CD4-positive, alpha-beta T cell treated with Interleukin-17A for 1 hour (primary cell): ENCODE measurements around the gene PSME3IP1.

Experiments
- DNase-seq: peaks from one replicate; pipeline ENCODE4 v3.0.0-alpha.2; 2020

Gene PSME3IP1

GRCh38 chr16:57166951-57167350 lies 18.9 kb downstream of the PSME3IP1 start:
- no peak for DNase-seq

- no peak for DNase-seq
These were observed 19.4 kb downstream of the PSME3IP1 start for GRCh38 chr16:57166451-57166850.

GRCh38 chr16:57165938-57166337 lies 19.9 kb downstream of the PSME3IP1 start:
- no peak for DNase-seq

- no peak for DNase-seq
These were observed 20.4 kb downstream of the PSME3IP1 start for GRCh38 chr16:57165483-57165882.

- no peak for DNase-seq
These were observed 22.0 kb downstream of the PSME3IP1 start for GRCh38 chr16:57163842-57164241.

GRCh38 chr16:57159447-57159846 lies 26.4 kb downstream of the PSME3IP1 start:
- no peak for DNase-seq

- DNase-seq, result no peak
These were observed 28.3 kb downstream of the PSME3IP1 start for GRCh38 chr16:57157533-57157932.

GRCh38 chr16:57156351-57156703 lies 29.5 kb downstream of the PSME3IP1 start:
- no peak for DNase-seq

- DNase-seq, result no peak
These were observed 30.0 kb downstream of the PSME3IP1 start for GRCh38 chr16:57155702-57156350.

- no peak for DNase-seq
These were observed 32.0 kb downstream of the PSME3IP1 start for GRCh38 chr16:57153841-57154240.

GRCh38 chr16:57152096-57153093 lies 33.4 kb downstream of the PSME3IP1 start:
- DNase-seq, result no peak

GRCh38 chr16:57151369-57151768 lies 34.5 kb downstream of the PSME3IP1 start:
- DNase-seq, result no peak

GRCh38 chr16:57150682-57151330 lies 35.0 kb downstream of the PSME3IP1 start:
- DNase-seq, result no peak

- DNase-seq, result no peak
These were observed 36.4 kb downstream of the PSME3IP1 start for GRCh38 chr16:57149391-57149790.

GRCh38 chr16:57148481-57148880 lies 37.4 kb downstream of the PSME3IP1 start:
- no peak for DNase-seq

- no peak for DNase-seq
These were observed 38.2 kb downstream of the PSME3IP1 start for GRCh38 chr16:57147381-57148221.

GRCh38 chr16:57146735-57147134 lies 39.1 kb downstream of the PSME3IP1 start:
- no peak for DNase-seq

GRCh38 chr16:57146040-57146647 lies 39.7 kb downstream of the PSME3IP1 start:
- no peak for DNase-seq

- DNase-seq, result no peak
These were observed 40.5 kb downstream of the PSME3IP1 start for GRCh38 chr16:57145046-57146021.

GRCh38 chr16:57144027-57144426 lies 41.8 kb downstream of the PSME3IP1 start:
- no peak for DNase-seq
